Erythroblast (primary cell): ENCODE results near the gene RASSF1.
A peak's percentile ranks its signal among the peaks of the same experiment; 100 is the strongest.

Experiments
- DNase-seq, 2 experiments: peaks; one replicate each; lab custom pipeline; 2025; lab: John Stamatoyannopoulos, UW
- GATA1 ChIP-seq: IDR thresholded peaks from 2 replicates; pipeline ENCODE4 v1.6.1; 2011; ENCODE audit warnings: low read depth, mild to moderate bottlenecking, control low read depth, low read length, moderate library complexity
- POLR2A ChIP-seq: IDR thresholded peaks from 2 replicates; pipeline ENCODE4 v1.6.1; 2011; ENCODE audit warnings: mild to moderate bottlenecking, low read length

Gene RASSF1

GRCh38 chr3:50333744-50334328 is 6.8 kb downstream of the RASSF1 start:
- no peak for DNase-seq
- no peak for TF ChIP-seq GATA1
- no peak for TF ChIP-seq POLR2A

GRCh38 chr3:50331364-50331907 is 9.2 kb downstream of the RASSF1 start:
- DNase-seq, result no peak
- TF ChIP-seq GATA1 (no peak), POLR2A (no peak)

GRCh38 chr3:50330330-50330729 is 10.3 kb downstream of the RASSF1 start:
- TF ChIP-seq POLR2A (peak; percentile 13), GATA1 (no peak)
- no peak for DNase-seq

GRCh38 chr3:50327943-50328691 is 12.5 kb downstream of the RASSF1 start, which contains the start of gene TUSC2:
TUSC2 (minus strand) TSS chr3:50328223; CDS start chr3:50328099, 124 bp downstream.
- peak; percentile 97 to 99 for DNase-seq
- peak; percentile 86 for TF ChIP-seq POLR2A
- TF ChIP-seq GATA1, result no peak

GRCh38 chr3:50327129-50327528 is 13.5 kb downstream of the RASSF1 start:
- no peak for TF ChIP-seq GATA1
- no peak for TF ChIP-seq POLR2A
- no peak for DNase-seq

GRCh38 chr3:50326182-50326541 is 14.5 kb downstream of the RASSF1 start:
- TF ChIP-seq POLR2A (no peak), GATA1 (no peak)
- no peak for DNase-seq

- TF ChIP-seq POLR2A, result no peak
- no peak for TF ChIP-seq GATA1
- DNase-seq, result no peak
Observed at GRCh38 chr3:50325497-50326181, 15.0 kb downstream of the RASSF1 start.

- peak in 1 of 2 experiments; percentile 37 for DNase-seq
- TF ChIP-seq POLR2A (no peak), GATA1 (no peak)
Observed at GRCh38 chr3:50325113-50325480, 15.5 kb downstream of the RASSF1 start.

- DNase-seq, result peak; percentile 78 to 82
- TF ChIP-seq POLR2A (no peak), GATA1 (no peak)
Observed at GRCh38 chr3:50324351-50325112, 16.1 kb downstream of the RASSF1 start.

- DNase-seq, result no peak
- no peak for TF ChIP-seq GATA1
- no peak for TF ChIP-seq POLR2A
Observed at GRCh38 chr3:50323614-50324199, 16.9 kb downstream of the RASSF1 start.

GRCh38 chr3:50323092-50323600 is 17.5 kb downstream of the RASSF1 start:
- DNase-seq, result no peak
- TF ChIP-seq GATA1 (no peak), POLR2A (no peak)

- no peak for TF ChIP-seq POLR2A
- TF ChIP-seq GATA1, result no peak
- DNase-seq, result no peak
Observed at GRCh38 chr3:50322386-50323091, 18.1 kb downstream of the RASSF1 start, which contains the start of gene HYAL2. HYAL2 (minus strand) TSS chr3:50322745; CDS start chr3:50320489, 2,256 bp downstream.
